Heart left ventricle (tissue), 16 donors: ENCODE measurements around the gene TRABD2A. TPM values are rescaled to one million over a fixed set of nuclear protein-coding genes. Genes with fewer than 3 reads are reported as not detected.
"Not testable (repeated sequence)": the region's sequence is repeated elsewhere in the genome, so short reads cannot be mapped to it uniquely, and the experiment has no call there.

ENCODE experiments used
- ATAC-seq, 4 donors: fragments of 200-7000 bp; cut with Tn5 transposase; one replicate each; pipeline ENCODE4 v1.9.1; 2020 to 2022; ENCODE audit warnings: moderate library complexity in 4 of 4, mild to moderate bottlenecking in 3 of 4, moderate number of reproducible peaks in 1 of 4
- DNase-seq, 5 donors: peaks; one replicate each; pipeline ENCODE4 v3.0.0-alpha.2; 2020
- H3K27ac ChIP-seq, 12 donors: fragments of 200-600 bp; sonication (generic) in 4 of 12; one replicate each; pipeline versions ENCODE4 v1.5.0 to v1.8.0; 2016 to 2022; ENCODE audit warnings: mild to moderate bottlenecking in 2 of 12
- H3K27me3 ChIP-seq, 9 donors: fragments of 200-600 bp; sonication (generic) in 2 of 9; one replicate each; pipeline versions ENCODE4 v1.5.1 to v1.8.0; 2016 to 2022; ENCODE audit warnings: mild to moderate bottlenecking in 3 of 9
- H3K36me3 ChIP-seq, 9 donors: fragments of 200-600 bp; sonication (generic) in 2 of 9; one replicate each; pipeline versions ENCODE4 v1.5.0 to v1.8.0; 2018 to 2022; ENCODE audit warnings: mild to moderate bottlenecking in 2 of 9
- H3K4me1 ChIP-seq, 12 donors: fragments of 200-600 bp; sonication (generic) in 4 of 12; one replicate each; pipeline versions ENCODE4 v1.5.0 to v1.8.0; 2016 to 2022; ENCODE audit warnings: mild to moderate bottlenecking in 3 of 12
- H3K4me3 ChIP-seq, 12 donors: fragments of 200-600 bp; sonication (generic) in 4 of 12; one replicate each; pipeline versions ENCODE4 v1.5.0 to v1.8.0; 2017 to 2022; ENCODE audit warnings: mild to moderate bottlenecking in 9 of 12, moderate library complexity in 4 of 12
- H3K9me3 ChIP-seq, 12 donors: fragments of 200-600 bp; sonication (generic) in 4 of 12; one replicate each; pipeline versions ENCODE4 v1.5.0 to v1.8.0; 2016 to 2022; ENCODE audit warnings: mild to moderate bottlenecking in 1 of 12
- POLR2A ChIP-seq, 2 donors: fragments of 450-650 bp; IDR thresholded peaks; one replicate each; pipeline ENCODE4 v1.6.1; 2017; ENCODE audit warnings: antibody characterized with exemption in 2 of 2, mild to moderate bottlenecking in 2 of 2, moderate library complexity in 2 of 2
- WGBS, 4 donors: extraction: QIAGEN DNeasy Blood & Tissue Kit in 2 of 4; methylation state at CpG; one replicate each; pipeline versions ENCODE4 v1.1.5 to v1.1.7; 2013 to 2018; 5-methylcytosine and 5-hydroxymethylcytosine counted together
- intact Hi-C, 10 donors: fragments of 100-400 bp; cut with DNase I; formaldehyde crosslinking; loops; one replicate each; pipeline versions ENCODE4 v1.11.1 to v1.14.2; 2022
- polyA plus RNA-seq, 2 donors: library from polyadenylated mRNA; stranded (reverse); fragments of 200-250 nt; gene quantifications; one replicate each; pipeline ENCODE4 v1.2.3, GENCODE V29; 2013
- total RNA-seq, 9 donors: library from RNA; depleted of rRNA in 2 of 9; stranded (reverse); fragments of >200 nt in 2 of 9; fragmentation: NEBNext Ultra II Directional in 3 of 9; extraction: Animal tissue kit (Norgen Biotek cat#: 25700) in 3 of 9; gene quantifications; one replicate each; pipeline versions ENCODE4 v1.1.0 to v1.2.4, GENCODE V29; 2016 to 2023
- TF ChIP-seq, protein P1 (sequence below), 12 donors: fragments of 200-600 bp; sonication (generic) in 4 of 12; IDR thresholded peaks; one replicate each; pipeline versions ENCODE4 v1.5.0 to v1.8.0; 2018 to 2022; ENCODE audit warnings: antibody characterized with exemption in 12 of 12, mild to moderate bottlenecking in 5 of 12
- donor health status: ischemic (EF 13 %, LVEDD 7.1; RV severe dilation, severe dysfunction).
- donor health status: healthy with polysubstance abuse.
- donor health status: DM: no; HTN: yes; CAD: no.
- donor health status: DM: no; HTN: no; CAD: no.
- donor health status: ischemic (EF 25% LVEDD 6.9; RV normal size, moderate dysfunction).
- donor health status: ischemic (EF 25% LVEDD 5.7; RV mildly dilated, moderate dysfunction).
- donor health status: healthy.
- donor health status: DM: yes; HTN: yes; CAD: no.
- donor health status: ischemic (EF 35%, LVEDD 5.7; RV mildly dilated, moderate dysfunction).
- donor health status: nonischemic (EF 11% LVEDD 7.7; RV severe dilation, severe dysfunction).
- donor health status: DM: yes; HTN: yes; CAD: no.
- donor health status: PGD.
- donor health status: ischemic (EF 29% LVEDD 5.4; RV normal size, mild dysfunction).
- donor health status: nonischemic (EF 23%, LVEDD 6.1; RV moderate dilation, normal function).

Gene TRABD2A
- total and polyA plus RNA-seq, 11 donors, result 0.42 to 3.9 (median 0.97) TPM; not detected in 1

DNA sequence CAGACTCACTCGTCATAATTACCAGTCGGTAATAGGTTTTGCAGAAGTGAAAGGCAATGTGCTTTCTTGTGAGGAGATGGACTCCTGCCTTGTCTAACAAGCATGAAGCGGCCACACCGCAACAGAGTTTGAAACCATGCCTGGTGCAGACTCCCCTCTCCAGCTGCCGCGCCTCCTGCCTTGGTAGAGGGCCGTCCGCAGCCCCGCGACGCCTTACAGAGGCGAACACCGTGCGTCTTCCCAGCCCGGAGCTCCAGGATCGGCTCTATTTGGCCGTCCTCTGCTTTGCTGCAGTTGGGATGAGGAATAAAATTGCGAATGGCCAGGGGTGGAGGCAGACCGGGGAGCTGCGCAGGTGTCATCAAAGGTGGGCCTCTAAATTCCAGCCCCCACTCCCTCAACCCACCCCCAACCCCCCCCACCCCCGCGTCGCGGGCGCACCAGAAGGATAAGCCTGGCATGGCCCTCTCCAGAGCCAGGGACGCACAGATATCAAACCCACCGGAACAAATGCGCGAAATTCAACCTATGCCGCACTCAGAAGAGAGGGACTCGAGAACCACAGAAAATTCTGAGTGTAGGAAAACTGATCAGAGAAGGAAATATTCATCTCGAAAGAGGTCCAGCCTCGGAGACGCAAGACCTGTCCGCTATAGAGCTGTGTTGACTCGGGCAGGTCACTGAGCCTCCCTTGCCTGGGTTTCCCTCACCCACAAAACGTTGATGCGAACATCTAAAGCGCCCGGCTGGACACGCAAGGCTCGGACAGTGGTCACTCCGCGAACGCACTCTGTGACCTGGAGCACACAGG is 1.1 kb downstream of the TRABD2A start:
- Histone ChIP-seq H3K9me3 (no peaks in the 10 kb centered on the region), H3K27me3 (peaks cover 0 to 25% (median 15%) of the 10 kb centered on the region in 9 donors), H3K27ac (peak overlapping the region in 1 of 12 donors; percentile 28), H3K4me1 (peaks cover 9 to 28% (median 19%) of the 10 kb centered on the region in 12 donors), H3K4me3 (peak overlapping the region; percentile 27 to 70 (median 53)), H3K36me3 (no peaks in the 10 kb centered on the region)
- 6 to 10% (median 7%) methylated on average over 35 to 45 of the region's 45 CpGs for WGBS, 4 donors
- intact Hi-C loops, result loop anchor here in 8 of 10 donors (2.0 to 5.0 kb wide), 4 partner anchors 45 to 387 kb away; no protein-coding TSS in a partner anchor
- TF ChIP-seq POLR2A (IDR thresholded peaks at IDR 0.05), result no peak
- TF ChIP-seq, protein P1, sequence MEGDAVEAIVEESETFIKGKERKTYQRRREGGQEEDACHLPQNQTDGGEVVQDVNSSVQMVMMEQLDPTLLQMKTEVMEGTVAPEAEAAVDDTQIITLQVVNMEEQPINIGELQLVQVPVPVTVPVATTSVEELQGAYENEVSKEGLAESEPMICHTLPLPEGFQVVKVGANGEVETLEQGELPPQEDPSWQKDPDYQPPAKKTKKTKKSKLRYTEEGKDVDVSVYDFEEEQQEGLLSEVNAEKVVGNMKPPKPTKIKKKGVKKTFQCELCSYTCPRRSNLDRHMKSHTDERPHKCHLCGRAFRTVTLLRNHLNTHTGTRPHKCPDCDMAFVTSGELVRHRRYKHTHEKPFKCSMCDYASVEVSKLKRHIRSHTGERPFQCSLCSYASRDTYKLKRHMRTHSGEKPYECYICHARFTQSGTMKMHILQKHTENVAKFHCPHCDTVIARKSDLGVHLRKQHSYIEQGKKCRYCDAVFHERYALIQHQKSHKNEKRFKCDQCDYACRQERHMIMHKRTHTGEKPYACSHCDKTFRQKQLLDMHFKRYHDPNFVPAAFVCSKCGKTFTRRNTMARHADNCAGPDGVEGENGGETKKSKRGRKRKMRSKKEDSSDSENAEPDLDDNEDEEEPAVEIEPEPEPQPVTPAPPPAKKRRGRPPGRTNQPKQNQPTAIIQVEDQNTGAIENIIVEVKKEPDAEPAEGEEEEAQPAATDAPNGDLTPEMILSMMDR (IDR thresholded peaks at IDR 0.05), result no peak
- ATAC-seq, result peak in 1 of 4 donors; percentile 14
- DNase-seq, result no peak

DNA sequence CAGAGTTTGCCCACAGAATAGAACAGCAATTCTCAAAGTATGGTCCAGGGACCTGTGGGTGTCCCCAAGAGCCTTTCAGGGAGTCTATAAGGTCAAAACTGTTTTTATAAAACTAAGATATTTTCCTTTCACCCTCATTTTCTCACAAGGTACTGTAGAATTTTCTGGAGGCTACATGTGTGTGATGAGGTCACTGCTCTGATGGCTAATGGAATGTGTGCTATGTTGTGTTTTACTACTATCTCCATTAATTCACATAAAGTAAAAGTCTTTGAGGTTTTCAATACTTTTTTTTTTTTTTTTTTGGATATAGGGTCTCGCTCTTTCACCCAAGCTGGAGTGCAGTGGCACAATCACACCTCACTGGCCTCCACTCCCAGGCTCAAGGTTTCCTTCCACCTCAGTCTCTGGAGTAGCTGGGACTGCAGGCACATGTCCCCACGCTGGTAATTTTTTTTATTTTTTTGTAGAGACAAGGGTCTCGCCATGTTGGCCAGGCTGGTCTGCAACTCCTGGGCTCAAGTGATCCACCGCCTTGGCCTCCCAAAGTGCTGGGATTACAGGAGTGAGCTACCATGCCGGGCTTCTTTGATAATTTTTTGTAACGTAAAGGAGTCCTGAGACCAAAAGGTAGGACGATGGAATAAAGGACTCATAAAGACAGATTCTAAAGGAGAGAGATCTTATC is 1.8 kb downstream of the TRABD2A start:
- H3K4me3 ChIP-seq, result peak overlapping the region in 3 of 12 donors; percentile 48 to 70 (median 62)
- H3K36me3 ChIP-seq, result no peaks in the 10 kb centered on the region
- peaks cover 0 to 25% (median 15%) of the 10 kb centered on the region in 9 donors for H3K27me3 ChIP-seq
- WGBS, 4 donors, result 72 to 78% (median 73%) methylated on average over 7 of the region's 7 CpGs
- no peaks in the 10 kb centered on the region for H3K9me3 ChIP-seq
- TF ChIP-seq, protein P1 (IDR thresholded peaks at IDR 0.05), result no peak
- TF ChIP-seq POLR2A (IDR thresholded peaks at IDR 0.05), result no peak
- ATAC-seq (no peak), DNase-seq (no peak)
- H3K4me1 ChIP-seq, result peaks cover 9 to 28% (median 19%) of the 10 kb centered on the region in 12 donors
- intact Hi-C loops, result no loop called here
- H3K27ac ChIP-seq, result no peak overlapping the region

DNA sequence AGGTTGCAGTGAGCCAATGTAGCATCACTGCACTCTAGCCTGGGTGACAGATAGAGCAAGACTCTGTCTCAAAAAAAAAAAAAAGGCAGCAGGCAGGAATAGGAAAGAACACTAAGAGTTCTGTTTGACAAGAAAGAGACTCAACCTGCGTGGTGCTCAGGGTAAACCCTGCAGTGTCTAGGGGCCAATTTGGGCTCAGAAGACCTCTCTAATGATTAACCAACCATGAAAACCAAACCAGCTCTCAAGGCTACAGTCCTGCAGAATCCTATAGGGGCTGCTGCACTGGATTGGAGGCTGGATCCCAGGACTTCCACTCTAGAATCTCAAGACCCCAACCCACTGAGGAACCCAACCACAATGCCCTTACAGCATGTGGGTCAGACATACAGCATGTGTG is 2.4 kb downstream of the TRABD2A start:
- no peak overlapping the region for H3K4me3 ChIP-seq
- no peaks in the 10 kb centered on the region for H3K9me3 ChIP-seq
- TF ChIP-seq POLR2A (IDR thresholded peaks at IDR 0.05), result no peak
- TF ChIP-seq, protein P1 (IDR thresholded peaks at IDR 0.05), result no peak
- peaks cover 0 to 25% (median 15%) of the 10 kb centered on the region in 9 donors for H3K27me3 ChIP-seq
- H3K36me3 ChIP-seq, result no peaks in the 10 kb centered on the region
- intact Hi-C loops, result no loop called here
- peaks cover 9 to 28% (median 19%) of the 10 kb centered on the region in 12 donors for H3K4me1 ChIP-seq
- WGBS, 4 donors, result 54 to 90% (median 86%) methylated on average over 1 of the region's 1 CpG
- ATAC-seq (no peak), DNase-seq (no peak)
- H3K27ac ChIP-seq, result no peak overlapping the region

DNA sequence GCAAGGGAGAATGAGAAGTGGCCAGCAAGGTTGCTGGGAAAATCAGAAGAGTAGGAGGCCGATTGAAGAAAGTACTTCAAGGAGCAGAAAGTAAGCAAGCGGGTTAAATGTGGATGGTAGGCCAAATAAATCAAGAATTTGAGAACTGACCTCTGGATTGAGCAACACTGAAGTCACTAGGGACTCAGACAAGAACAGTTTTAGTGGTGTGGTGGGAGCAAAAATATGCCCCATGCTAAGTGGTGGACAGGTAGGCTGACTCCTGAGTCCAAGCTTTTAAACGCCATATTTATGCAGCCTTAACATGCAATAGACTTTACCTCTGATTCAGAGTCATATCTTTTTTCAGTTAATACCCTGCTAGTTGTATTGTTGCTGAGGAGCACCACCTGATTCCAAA is 4.5 kb downstream of the TRABD2A start:
- no peak for ATAC-seq

DNA sequence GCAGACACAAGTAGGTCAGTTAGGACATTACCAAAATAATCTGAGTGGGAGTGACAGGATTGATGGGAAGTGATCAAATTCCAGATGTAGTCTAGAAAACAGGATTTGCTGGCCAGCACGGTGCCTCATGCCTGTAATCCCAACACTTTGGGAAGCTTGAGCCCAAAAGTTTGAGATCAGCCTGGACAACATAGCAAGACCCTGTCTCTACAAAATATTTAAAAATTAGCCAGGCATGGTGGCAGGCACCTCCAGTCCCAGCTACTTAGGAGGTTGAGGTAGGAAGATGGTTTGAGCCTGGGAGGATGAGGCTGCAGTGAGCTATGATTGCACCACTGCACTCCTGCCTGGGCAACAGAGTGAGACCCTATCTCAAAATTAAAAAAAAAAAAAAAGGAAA is 5.3 kb downstream of the TRABD2A start:
- ATAC-seq, H3K9me3 ChIP-seq: not testable (repeated sequence)

More for the DNA sequence above, 4.5 kb downstream of the TRABD2A start:
- H3K9me3 ChIP-seq, result no peaks in the 10 kb centered on the region
- no peak overlapping the region for H3K4me3 ChIP-seq
- no peak for DNase-seq
- TF ChIP-seq POLR2A (IDR thresholded peaks at IDR 0.05), result no peak
- TF ChIP-seq, protein P1 (IDR thresholded peaks at IDR 0.05), result no peak
- WGBS, 4 donors, result 80 to 94% (median 94%) methylated on average over 3 of the region's 3 CpGs
- no peaks in the 10 kb centered on the region for H3K36me3 ChIP-seq
- H3K27ac ChIP-seq, result no peak overlapping the region
- peaks cover 9 to 21% (median 15%) of the 10 kb centered on the region in 12 donors for H3K4me1 ChIP-seq
- peaks cover 0 to 22% (median 13%) of the 10 kb centered on the region in 9 donors for H3K27me3 ChIP-seq
- intact Hi-C loops, result no loop called here

More for the DNA sequence above, 5.3 kb downstream of the TRABD2A start:
- H3K4me3 ChIP-seq, DNase-seq, H3K36me3 ChIP-seq, intact Hi-C loops, H3K27ac ChIP-seq: not testable (repeated sequence)
- 76 to 88% (median 86%) methylated on average over 1 of the region's 1 CpG for WGBS, 4 donors
- peaks cover 0 to 15% (median 7%) of the 10 kb centered on the region in 9 donors for H3K27me3 ChIP-seq
- peaks cover 1 to 13% (median 11%) of the 10 kb centered on the region in 12 donors for H3K4me1 ChIP-seq
